Astrocyte (in vitro differentiated cells and primary cell): Measurements from ENCODE around the gene STON2. TPM values are rescaled to one million over a fixed set of nuclear protein-coding genes. Genes with fewer than 3 reads are reported as not detected.

ENCODE experiments used
- DNase-seq: peaks from one replicate; pipeline ENCODE4 v3.0.0-alpha.2; 2010; ENCODE audit warnings: low read depth
- FAIRE-seq: peaks from 2 replicates; lab custom pipeline; 2011; peaks lifted over from hg19 to GRCh38; lab: Jason Lieb, UNC
- H2AFZ ChIP-seq: 2 replicates; pipeline ENCODE4 v1.6.0; 2012; ENCODE audit warnings: low read depth, low read length, inconsistent platforms
- H3K27ac ChIP-seq: 2 replicates; pipeline ENCODE4 v1.5.1; 2011; ENCODE audit warnings: low read depth, low read length, inconsistent platforms
- H3K27me3 ChIP-seq: 2 replicates; pipeline ENCODE4 v1.6.0; 2011; ENCODE audit warnings: low read length, inconsistent platforms; ENCODE audit not compliant: insufficient read depth
- H3K36me3 ChIP-seq: 2 replicates; pipeline ENCODE4 v1.5.1; 2011; ENCODE audit warnings: low read length, inconsistent platforms; ENCODE audit not compliant: insufficient read depth
- H3K4me1 ChIP-seq: 2 replicates; pipeline ENCODE4 v1.5.1; 2011; ENCODE audit warnings: low read length, inconsistent platforms; ENCODE audit not compliant: insufficient read depth
- H3K4me2 ChIP-seq: 2 replicates; pipeline ENCODE4 v1.6.0; 2012; ENCODE audit warnings: low read length, inconsistent platforms
- H3K4me3 ChIP-seq: 2 replicates; pipeline ENCODE4 v1.5.1; 2011; ENCODE audit warnings: low read depth, mild to moderate bottlenecking, low read length, inconsistent platforms; ENCODE audit not compliant: insufficient read depth
- H3K79me2 ChIP-seq: 2 replicates; pipeline ENCODE4 v1.6.0; 2012; ENCODE audit warnings: mild to moderate bottlenecking, low read length, inconsistent platforms; ENCODE audit not compliant: insufficient read depth
- H3K9ac ChIP-seq: 2 replicates; pipeline ENCODE4 v1.6.0; 2012; ENCODE audit warnings: mild to moderate bottlenecking, low read length, inconsistent platforms
- H3K9me3 ChIP-seq: 2 replicates; pipeline ENCODE4 v1.5.1; 2012; ENCODE audit warnings: low read depth, mild to moderate bottlenecking, low read length, inconsistent platforms; ENCODE audit not compliant: insufficient read depth
- H4K20me1 ChIP-seq: 2 replicates; pipeline ENCODE4 v1.6.0; 2012; ENCODE audit warnings: low read length, inconsistent platforms; ENCODE audit not compliant: insufficient read depth
- H3K27ac Mint-ChIP-seq: one replicate; pipeline ENCODE4 v1.8.0; 2021; ENCODE audit warnings: mild to moderate bottlenecking, mixed read lengths; ENCODE audit not compliant: unreplicated experiment
- H3K27me3 Mint-ChIP-seq: one replicate; pipeline ENCODE4 v1.8.0; 2021; ENCODE audit warnings: low read depth, mixed read lengths; ENCODE audit not compliant: unreplicated experiment
- H3K36me3 Mint-ChIP-seq: one replicate; pipeline ENCODE4 v1.8.0; 2021; ENCODE audit warnings: low read depth, mixed read lengths; ENCODE audit not compliant: unreplicated experiment
- H3K4me1 Mint-ChIP-seq: one replicate; pipeline ENCODE4 v1.8.0; 2021; ENCODE audit warnings: low read depth, mixed read lengths; ENCODE audit not compliant: unreplicated experiment
- H3K4me3 Mint-ChIP-seq: one replicate; pipeline ENCODE4 v1.8.0; 2021; ENCODE audit warnings: mild to moderate bottlenecking, moderate library complexity, mixed read lengths; ENCODE audit not compliant: unreplicated experiment
- H3K9me3 Mint-ChIP-seq: one replicate; pipeline ENCODE4 v1.8.0; 2021; ENCODE audit warnings: mild to moderate bottlenecking, mixed read lengths; ENCODE audit not compliant: unreplicated experiment
- EZH2 ChIP-seq: IDR thresholded peaks from 2 replicates; pipeline ENCODE4 v1.6.1; 2012; ENCODE audit warnings: mild to moderate bottlenecking, low read length, inconsistent platforms; ENCODE audit not compliant: insufficient read depth
- total RNA-seq: library from RNA; stranded (reverse); gene quantifications from 2 replicates; pipeline ENCODE4 v1.2.1, GENCODE V29; 2021
- TF ChIP-seq, protein P1 (sequence below): IDR thresholded peaks from 2 replicates; pipeline ENCODE4 v1.5.1; 2011; ENCODE audit warnings: low read depth, mild to moderate bottlenecking, inconsistent platforms, low read length, moderate library complexity; ENCODE audit not compliant: insufficient read depth

STON2 gene
- total RNA-seq, 1 donor from 2014 or later = 52.9 TPM

DNA sequence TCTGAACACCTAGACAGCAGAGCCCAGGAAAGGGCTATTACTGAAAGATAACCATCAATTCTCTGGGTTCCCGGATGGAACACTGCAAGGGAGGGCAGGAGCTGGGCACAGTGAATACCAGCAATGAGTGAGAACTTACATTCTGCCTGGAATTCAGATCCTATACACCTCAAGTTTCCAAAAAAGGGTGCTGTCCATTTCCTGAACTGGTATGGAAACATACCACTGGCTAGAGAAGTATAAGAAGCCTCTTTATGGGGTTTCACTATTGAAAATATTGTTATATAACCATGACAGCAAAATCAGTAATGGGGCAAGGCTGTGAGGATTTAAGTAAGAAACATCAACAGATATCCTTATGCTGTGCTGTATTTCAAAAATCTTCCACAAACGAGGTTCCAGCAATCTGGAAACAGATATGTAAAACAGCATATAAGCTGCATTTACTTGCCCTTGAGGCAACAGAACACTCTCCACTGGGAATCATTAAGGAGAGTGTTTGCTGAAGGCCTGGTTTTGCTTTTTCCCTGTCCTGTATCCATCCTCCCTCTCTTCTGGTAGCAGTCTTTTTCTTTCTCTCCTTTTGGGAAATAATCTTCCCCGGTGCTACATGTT lies 126.1 kb downstream of the STON2 start:
- Histone ChIP-seq H3K4me1 (no peaks in the 10 kb centered on the region), H3K9ac (no peak overlapping the region), H3K4me2 (no peak overlapping the region), H3K27me3 (peaks cover 2% of the 10 kb centered on the region), H4K20me1 (no peaks in the 10 kb centered on the region), H2AFZ (no peak overlapping the region), H3K79me2 (no peaks in the 10 kb centered on the region), H3K27ac (no peak overlapping the region), H3K4me3 (no peak overlapping the region), H3K9me3 (no peaks in the 10 kb centered on the region), H3K36me3 (no peaks in the 10 kb centered on the region)
- no peaks in the 10 kb centered on the region for H3K9me3 Mint-ChIP-seq
- H3K4me1 Mint-ChIP-seq = peaks cover 7% of the 10 kb centered on the region
- TF ChIP-seq, protein P1, sequence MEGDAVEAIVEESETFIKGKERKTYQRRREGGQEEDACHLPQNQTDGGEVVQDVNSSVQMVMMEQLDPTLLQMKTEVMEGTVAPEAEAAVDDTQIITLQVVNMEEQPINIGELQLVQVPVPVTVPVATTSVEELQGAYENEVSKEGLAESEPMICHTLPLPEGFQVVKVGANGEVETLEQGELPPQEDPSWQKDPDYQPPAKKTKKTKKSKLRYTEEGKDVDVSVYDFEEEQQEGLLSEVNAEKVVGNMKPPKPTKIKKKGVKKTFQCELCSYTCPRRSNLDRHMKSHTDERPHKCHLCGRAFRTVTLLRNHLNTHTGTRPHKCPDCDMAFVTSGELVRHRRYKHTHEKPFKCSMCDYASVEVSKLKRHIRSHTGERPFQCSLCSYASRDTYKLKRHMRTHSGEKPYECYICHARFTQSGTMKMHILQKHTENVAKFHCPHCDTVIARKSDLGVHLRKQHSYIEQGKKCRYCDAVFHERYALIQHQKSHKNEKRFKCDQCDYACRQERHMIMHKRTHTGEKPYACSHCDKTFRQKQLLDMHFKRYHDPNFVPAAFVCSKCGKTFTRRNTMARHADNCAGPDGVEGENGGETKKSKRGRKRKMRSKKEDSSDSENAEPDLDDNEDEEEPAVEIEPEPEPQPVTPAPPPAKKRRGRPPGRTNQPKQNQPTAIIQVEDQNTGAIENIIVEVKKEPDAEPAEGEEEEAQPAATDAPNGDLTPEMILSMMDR = no peak
- no peak for TF ChIP-seq EZH2
- DNase-seq (no peak), FAIRE-seq (no peak)
- H3K4me3 Mint-ChIP-seq = no peak overlapping the region
- no peak overlapping the region for H3K27ac Mint-ChIP-seq
- H3K36me3 Mint-ChIP-seq = peaks cover 27% of the 10 kb centered on the region
- H3K27me3 Mint-ChIP-seq = no peaks in the 10 kb centered on the region

DNA sequence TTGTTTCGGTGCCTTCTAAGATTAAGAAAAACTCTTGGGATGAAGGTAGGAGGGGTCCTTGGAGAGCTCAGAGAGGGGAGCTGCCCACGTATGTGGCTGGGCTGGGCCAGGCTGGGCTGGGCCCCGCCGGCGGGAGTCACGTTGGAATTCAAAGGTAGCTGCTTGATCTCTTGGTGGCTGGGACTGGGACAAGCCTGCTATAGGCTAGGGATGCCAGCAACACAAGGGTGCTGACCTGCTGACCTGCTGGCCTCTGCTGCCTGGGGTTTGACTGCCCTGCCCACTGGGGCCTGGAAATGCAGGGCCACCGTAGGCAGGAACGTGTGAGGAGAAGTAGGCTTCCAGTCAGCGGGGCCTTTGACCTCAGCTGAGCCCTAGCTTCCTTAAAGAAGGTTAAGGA lies 126.6 kb downstream of the STON2 start:
- Histone ChIP-seq H2AFZ (no peak overlapping the region), H3K9me3 (no peaks in the 10 kb centered on the region), H3K9ac (no peak overlapping the region), H3K79me2 (no peaks in the 10 kb centered on the region), H3K27ac (no peak overlapping the region), H3K36me3 (no peaks in the 10 kb centered on the region), H3K4me2 (no peak overlapping the region), H3K27me3 (peaks cover 2% of the 10 kb centered on the region), H4K20me1 (no peaks in the 10 kb centered on the region), H3K4me3 (no peak overlapping the region), H3K4me1 (no peaks in the 10 kb centered on the region)
- no peaks in the 10 kb centered on the region for H3K9me3 Mint-ChIP-seq
- H3K4me1 Mint-ChIP-seq = peaks cover 12% of the 10 kb centered on the region
- DNase-seq (no peak), FAIRE-seq (no peak)
- H3K4me3 Mint-ChIP-seq = no peak overlapping the region
- no peaks in the 10 kb centered on the region for H3K27me3 Mint-ChIP-seq
- no peak overlapping the region for H3K27ac Mint-ChIP-seq
- TF ChIP-seq, protein P1 = no peak
- TF ChIP-seq EZH2 = no peak
- peaks cover 26% of the 10 kb centered on the region for H3K36me3 Mint-ChIP-seq

DNA sequence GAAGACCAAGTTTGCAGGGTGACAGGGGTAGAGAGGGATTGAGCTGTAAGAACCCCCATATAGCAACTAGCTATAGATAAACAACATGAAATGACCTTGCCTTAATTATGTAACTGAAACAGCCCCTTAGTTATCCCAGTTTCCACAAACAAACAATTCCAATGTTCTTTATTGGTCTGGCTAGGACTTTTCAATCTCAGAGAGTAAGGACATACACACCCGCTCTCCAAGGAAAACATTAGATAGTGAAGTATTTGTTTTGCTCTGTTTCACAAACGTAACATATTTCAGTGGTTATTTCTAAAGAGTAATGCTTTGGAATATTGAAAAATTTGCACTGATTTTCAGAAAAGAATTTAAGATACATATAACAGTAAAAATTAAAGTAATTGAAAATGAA lies 127.8 kb downstream of the STON2 start:
- no peak for FAIRE-seq
- Histone ChIP-seq H3K36me3 (no peaks in the 10 kb centered on the region), H3K79me2 (no peaks in the 10 kb centered on the region), H4K20me1 (no peaks in the 10 kb centered on the region), H3K4me3 (no peak overlapping the region), H3K4me2 (no peak overlapping the region), H3K4me1 (peaks cover 2% of the 10 kb centered on the region), H2AFZ (no peak overlapping the region), H3K27me3 (peaks cover 2% of the 10 kb centered on the region), H3K27ac (no peak overlapping the region), H3K9ac (no peak overlapping the region), H3K9me3 (no peaks in the 10 kb centered on the region)
- Mint-ChIP-seq H3K27ac (no peak overlapping the region), H3K27me3 (no peaks in the 10 kb centered on the region), H3K4me3 (no peak overlapping the region), H3K4me1 (peaks cover 23% of the 10 kb centered on the region), H3K36me3 (peaks cover 15% of the 10 kb centered on the region), H3K9me3 (no peaks in the 10 kb centered on the region)
- no peak for TF ChIP-seq EZH2
- TF ChIP-seq, protein P1 = no peak
- no peak for DNase-seq
